Liver (tissue), 9 donors: Measurements from ENCODE around the gene KCNQ5. TPM values are rescaled to one million over a fixed set of nuclear protein-coding genes. Genes with fewer than 3 reads are reported as not detected.

Source experiments
- DNase-seq: peaks from one replicate; pipeline ENCODE4 v3.0.0-alpha.2; 2017; ENCODE audit warnings: low spot score
- H3K27ac ChIP-seq, 2 donors: one replicate each; pipeline ENCODE4 v1.7.0; 2013; ENCODE audit warnings: inconsistent platforms in 2 of 2, low read length in 2 of 2, control low read depth in 1 of 2, low read depth in 1 of 2, mild to moderate bottlenecking in 1 of 2
- H3K27me3 ChIP-seq, 4 donors: one replicate each; pipeline versions ENCODE4 v1.6.1 to v1.7.0; 2013; ENCODE audit warnings: low read length in 3 of 4, inconsistent platforms in 1 of 4, mild to moderate bottlenecking in 1 of 4, moderate library complexity in 1 of 4; ENCODE audit not compliant: control insufficient read depth in 4 of 4, insufficient read depth in 4 of 4
- H3K36me3 ChIP-seq, 4 donors: one replicate each; pipeline versions ENCODE4 v1.6.1 to v1.7.0; 2013; ENCODE audit warnings: low read length in 3 of 4, mild to moderate bottlenecking in 3 of 4, low read depth in 1 of 4, moderate library complexity in 1 of 4; ENCODE audit not compliant: control insufficient read depth in 4 of 4, insufficient read depth in 3 of 4
- H3K4me1 ChIP-seq, 4 donors: one replicate each; pipeline versions ENCODE4 v1.6.1 to v1.7.0; 2013; ENCODE audit warnings: low read length in 3 of 4, mild to moderate bottlenecking in 3 of 4, moderate library complexity in 1 of 4; ENCODE audit not compliant: control insufficient read depth in 4 of 4, insufficient read depth in 4 of 4
- H3K4me3 ChIP-seq, 3 donors: one replicate each; pipeline versions ENCODE4 v1.6.1 to v1.7.0; 2013; ENCODE audit warnings: low read length in 3 of 3, control low read depth in 1 of 3, low read depth in 1 of 3, mild to moderate bottlenecking in 1 of 3
- H3K9ac ChIP-seq, 2 donors: one replicate each; pipeline ENCODE4 v1.7.0; 2013; ENCODE audit warnings: low read length in 2 of 2, mild to moderate bottlenecking in 2 of 2, moderate library complexity in 2 of 2, control low read depth in 1 of 2, low read depth in 1 of 2
- H3K9me3 ChIP-seq, 4 donors: one replicate each; pipeline versions ENCODE4 v1.6.1 to v1.7.0; 2013; ENCODE audit warnings: low read length in 3 of 4; ENCODE audit not compliant: control insufficient read depth in 4 of 4
- ATF3 ChIP-seq: IDR thresholded peaks from 2 replicates; pipeline ENCODE4 v1.6.1; 2016; ENCODE audit warnings: antibody characterized with exemption
- EGR1 ChIP-seq, 2 donors: IDR thresholded peaks; 2 replicates each; pipeline ENCODE4 v1.6.1; 2016 to 2018; ENCODE audit warnings: antibody characterized with exemption in 2 of 2, low read depth in 2 of 2
- FOXA2 ChIP-seq: IDR thresholded peaks from 2 replicates; pipeline ENCODE4 v1.6.1; 2016; ENCODE audit warnings: antibody characterized with exemption
- GABPA ChIP-seq, 2 donors: IDR thresholded peaks in 1 of 2; conservative IDR thresholded peaks in 1 of 2; 2 replicates each; pipeline ENCODE4 v1.6.1; 2016; ENCODE audit warnings: antibody characterized with exemption in 2 of 2, mild to moderate bottlenecking in 1 of 2, moderate library complexity in 1 of 2
- HNF4A ChIP-seq, 2 donors: conservative IDR thresholded peaks; 2 replicates each; pipeline ENCODE4 v1.6.1; 2016; ENCODE audit warnings: antibody characterized with exemption in 2 of 2, mild to moderate bottlenecking in 2 of 2
- HNF4G ChIP-seq: IDR thresholded peaks from 2 replicates; pipeline ENCODE4 v1.6.1; 2016; ENCODE audit warnings: antibody characterized with exemption
- JUND ChIP-seq, 2 donors: IDR thresholded peaks; 2 replicates each; pipeline ENCODE4 v1.6.1; 2016; ENCODE audit warnings: antibody characterized with exemption in 2 of 2
- NR2F2 ChIP-seq: IDR thresholded peaks from 2 replicates; pipeline ENCODE4 v1.6.1; 2016; ENCODE audit warnings: antibody characterized with exemption
- REST ChIP-seq: IDR thresholded peaks from 2 replicates; pipeline ENCODE4 v1.6.1; 2016; ENCODE audit warnings: antibody characterized with exemption, mild to moderate bottlenecking
- RXRA ChIP-seq, 2 donors: IDR thresholded peaks; 2 replicates each; pipeline ENCODE4 v1.6.1; 2017 to 2018; ENCODE audit warnings: antibody characterized with exemption in 2 of 2, mild to moderate bottlenecking in 1 of 2
- SP1 ChIP-seq: IDR thresholded peaks from 2 replicates; pipeline ENCODE4 v1.6.1; 2018; ENCODE audit warnings: antibody characterized with exemption, mild to moderate bottlenecking
- ZBTB33 ChIP-seq: IDR thresholded peaks from 2 replicates; pipeline ENCODE4 v1.6.1; 2016; ENCODE audit warnings: antibody characterized with exemption
- WGBS: extraction: QIAGEN DNeasy Blood & Tissue Kit; methylation state at CpG from one replicate; pipeline ENCODE4 v1.1.7; 2013; 5-methylcytosine and 5-hydroxymethylcytosine counted together
- polyA plus RNA-seq, 2 donors: library from polyadenylated mRNA; stranded (reverse) in 1 of 2; unstranded in 1 of 2; fragments of 200-250 nt in 1 of 2; fragments of >200 nt in 1 of 2; fragmentation: Nextera tagmentation in 1 of 2; extraction: Ambion mirVana in 1 of 2; gene quantifications; one replicate each; pipeline versions ENCODE4 v1.2.1 to v1.2.3, GENCODE V29; 2013 to 2015
- total RNA-seq, 2 donors: library from RNA; depleted of rRNA; stranded (reverse); fragments of >200 nt; gene quantifications; one replicate each; pipeline ENCODE4 v1.2.3, GENCODE V29; 2014
- donor health status: healthy.
- donor health status: healthy.
- donor health status: healthy.
- donor health status: healthy.
- donor health status: healthy.

KCNQ5 gene
- total and polyA plus RNA-seq, 4 donors = 0.02 to 1.1 (median 0.15) TPM

- Histone ChIP-seq H3K9me3 (no peaks in the 10 kb centered on the region), H3K9ac (no peak overlapping the region), H3K27ac (no peak overlapping the region), H3K36me3 (no peaks in the 10 kb centered on the region), H3K4me3 (no peak overlapping the region), H3K4me1 (no peaks in the 10 kb centered on the region), H3K27me3 (no peaks in the 10 kb centered on the region)
- no peak for TF ChIP-seq RXRA (IDR thresholded peaks at IDR 0.05)
- no peak for TF ChIP-seq HNF4G
- TF ChIP-seq ATF3 = no peak
- TF ChIP-seq ZBTB33 = no peak
- no peak for TF ChIP-seq HNF4A (conservative IDR thresholded peaks at IDR 0.05)
- no peak for TF ChIP-seq GABPA (IDR thresholded peaks at IDR 0.05 in 1 of 2, conservative IDR thresholded peaks at IDR 0.05 in 1 of 2)
- TF ChIP-seq FOXA2 = no peak
- no peak for TF ChIP-seq JUND (IDR thresholded peaks at IDR 0.05)
- TF ChIP-seq NR2F2 = no peak
- TF ChIP-seq EGR1 (IDR thresholded peaks at IDR 0.05; ENCODE audit: low read depth in 2 of 2) = no peak
- no peak for TF ChIP-seq SP1
- DNase-seq = no peak
- 81% methylated on average over 1 of the region's 1 CpG for WGBS
Observed at GRCh38 chr6:73203098-73203497, 581.2 kb downstream of the KCNQ5 start.

GRCh38 chr6:73204252-73204651 is 582.4 kb downstream of the KCNQ5 start:
- Histone ChIP-seq H3K4me1 (no peaks in the 10 kb centered on the region), H3K27ac (no peak overlapping the region), H3K4me3 (no peak overlapping the region), H3K27me3 (no peaks in the 10 kb centered on the region), H3K36me3 (no peaks in the 10 kb centered on the region), H3K9ac (no peak overlapping the region), H3K9me3 (no peaks in the 10 kb centered on the region)
- DNase-seq = no peak
- TF ChIP-seq ATF3 = no peak
- WGBS = 81% methylated on average over 4 of the region's 4 CpGs

GRCh38 chr6:73207221-73207837 is 585.5 kb downstream of the KCNQ5 start:
- no peaks in the 10 kb centered on the region for H3K27me3 ChIP-seq
- no peaks in the 10 kb centered on the region for H3K36me3 ChIP-seq
- no peak overlapping the region for H3K4me3 ChIP-seq
- TF ChIP-seq HNF4A (conservative IDR thresholded peaks at IDR 0.05) (no peak), RXRA (IDR thresholded peaks at IDR 0.05) (no peak), REST (no peak)
- DNase-seq = no peak
- H3K9me3 ChIP-seq = no peaks in the 10 kb centered on the region
- H3K9ac ChIP-seq = no peak overlapping the region
- WGBS = 89% methylated on average over 3 of the region's 3 CpGs
- H3K4me1 ChIP-seq = no peaks in the 10 kb centered on the region
- H3K27ac ChIP-seq = no peak overlapping the region
